Psoas muscle (tissue), 8 donors: ENCODE data around the gene ZNF613. TPM values are rescaled to one million over a fixed set of nuclear protein-coding genes. Genes with fewer than 3 reads are reported as not detected.
A peak's percentile ranks its signal among the peaks of the same experiment; 100 is the strongest.

Experiments used
- ATAC-seq, 4 donors: fragments of 200-7000 bp; cut with Tn5 transposase; one replicate each; pipeline ENCODE4 v1.9.1; 2020; ENCODE audit warnings: moderate library complexity in 3 of 4, mild to moderate bottlenecking in 2 of 4
- DNase-seq, 2 donors: peaks; one replicate each; pipeline ENCODE4 v3.0.0-alpha.2; 2020
- H3K27ac ChIP-seq: fragments of 200-600 bp; one replicate; pipeline ENCODE4 v1.8.0; 2022
- H3K27me3 ChIP-seq, 3 donors: fragments of 200-600 bp in 1 of 3; one replicate each; pipeline versions ENCODE4 v1.6.1 to v1.8.0; 2013 to 2022; ENCODE audit warnings: low read length in 2 of 3, mild to moderate bottlenecking in 2 of 3, moderate library complexity in 1 of 3; ENCODE audit not compliant: insufficient read depth in 3 of 3
- H3K36me3 ChIP-seq, 2 donors: fragments of 200-600 bp in 1 of 2; one replicate each; pipeline versions ENCODE4 v1.6.1 to v1.8.0; 2013 to 2022; ENCODE audit warnings: low read depth in 1 of 2, mild to moderate bottlenecking in 1 of 2, moderate library complexity in 1 of 2; ENCODE audit not compliant: insufficient read depth in 1 of 2
- H3K4me1 ChIP-seq: fragments of 200-600 bp; one replicate; pipeline ENCODE4 v1.8.0; 2022
- H3K4me3 ChIP-seq: fragments of 200-600 bp; one replicate; pipeline ENCODE4 v1.8.0; 2022; ENCODE audit warnings: mild to moderate bottlenecking
- H3K9me3 ChIP-seq: fragments of 200-600 bp; one replicate; pipeline ENCODE4 v1.8.0; 2022
- WGBS, 3 donors: extraction: QIAGEN DNeasy Blood & Tissue Kit; methylation state at CpG; one replicate each; pipeline versions ENCODE4 v1.1.6 to v1.1.7; 2013; 5-methylcytosine and 5-hydroxymethylcytosine counted together
- intact Hi-C, 2 donors: fragments of 100-400 bp; cut with DNase I; formaldehyde crosslinking; loops; one replicate each; pipeline versions ENCODE4 v1.11.0 to v1.14.2; 2022
- polyA plus RNA-seq, 3 donors: library from polyadenylated mRNA; stranded (reverse); fragments of 200-250 nt; gene quantifications; one replicate each; pipeline ENCODE4 v1.2.3, GENCODE V29; 2013
- total RNA-seq, 4 donors: library from RNA; stranded (reverse); fragmentation: NEBNext Ultra II Directional in 2 of 4; extraction: Animal tissue kit (Norgen Biotek cat#: 25700) in 2 of 4; gene quantifications; one replicate each; pipeline versions ENCODE4 v1.2.1 to v1.2.4, GENCODE V29; 2021 to 2023
- TF ChIP-seq, protein P1 (sequence below): fragments of 200-600 bp; IDR thresholded peaks from one replicate; pipeline ENCODE4 v1.8.0; 2022; ENCODE audit warnings: antibody characterized with exemption
- donor health status: healthy with polysubstance abuse.
- donor health status: DM: no; HTN: no; CAD: no; lungs with moderate emphysema.
- donor health status: Bipolar disorder and iron deficiency.
- donor health status: healthy.
- donor health status: DM: yes; HTN: yes; CAD: no.
- donor health status: DM: no; HTN: no; CAD: no.
- donor health status: DM: no; HTN: no; CAD: no.
- donor health status: DM: yes; HTN: yes; CAD: no.

The ZNF613 gene
- total and polyA plus RNA-seq, 7 donors, result 1.7 to 4.5 (median 2.3) TPM

DNA sequence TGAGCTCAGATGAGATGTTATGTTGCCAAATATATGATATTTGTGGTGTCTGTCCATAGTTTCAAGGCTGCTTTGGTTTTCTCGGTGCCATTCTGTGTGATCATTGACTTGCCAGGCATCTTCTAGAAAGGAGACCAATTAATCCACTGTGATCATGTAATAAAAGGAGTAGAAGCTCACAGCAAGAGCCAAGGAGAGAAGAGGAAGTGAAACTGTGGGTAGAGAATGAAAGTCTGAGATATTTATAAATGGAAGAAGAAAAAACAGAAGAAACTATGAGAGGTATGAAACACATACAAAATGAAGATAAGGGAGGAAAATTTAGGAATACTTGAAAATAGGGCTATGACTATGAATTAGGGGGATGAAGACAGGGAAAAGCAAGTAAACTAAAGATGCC is 11.1 kb upstream of the ZNF613 start:
- Histone ChIP-seq H3K4me1 (no peaks in the 10 kb centered on the region), H3K36me3 (no peaks in the 10 kb centered on the region), H3K27me3 (no peaks in the 10 kb centered on the region), H3K9me3 (peaks cover 82% of the 10 kb centered on the region), H3K4me3 (no peak overlapping the region), H3K27ac (no peak overlapping the region)
- TF ChIP-seq, protein P1, sequence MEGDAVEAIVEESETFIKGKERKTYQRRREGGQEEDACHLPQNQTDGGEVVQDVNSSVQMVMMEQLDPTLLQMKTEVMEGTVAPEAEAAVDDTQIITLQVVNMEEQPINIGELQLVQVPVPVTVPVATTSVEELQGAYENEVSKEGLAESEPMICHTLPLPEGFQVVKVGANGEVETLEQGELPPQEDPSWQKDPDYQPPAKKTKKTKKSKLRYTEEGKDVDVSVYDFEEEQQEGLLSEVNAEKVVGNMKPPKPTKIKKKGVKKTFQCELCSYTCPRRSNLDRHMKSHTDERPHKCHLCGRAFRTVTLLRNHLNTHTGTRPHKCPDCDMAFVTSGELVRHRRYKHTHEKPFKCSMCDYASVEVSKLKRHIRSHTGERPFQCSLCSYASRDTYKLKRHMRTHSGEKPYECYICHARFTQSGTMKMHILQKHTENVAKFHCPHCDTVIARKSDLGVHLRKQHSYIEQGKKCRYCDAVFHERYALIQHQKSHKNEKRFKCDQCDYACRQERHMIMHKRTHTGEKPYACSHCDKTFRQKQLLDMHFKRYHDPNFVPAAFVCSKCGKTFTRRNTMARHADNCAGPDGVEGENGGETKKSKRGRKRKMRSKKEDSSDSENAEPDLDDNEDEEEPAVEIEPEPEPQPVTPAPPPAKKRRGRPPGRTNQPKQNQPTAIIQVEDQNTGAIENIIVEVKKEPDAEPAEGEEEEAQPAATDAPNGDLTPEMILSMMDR, result no peak
- DNase-seq (no peak), ATAC-seq (no peak)
- 82 to 97% (median 92%) methylated on average over 1 of the region's 1 CpG for WGBS, 3 donors
- intact Hi-C loops, result no loop called here

DNA sequence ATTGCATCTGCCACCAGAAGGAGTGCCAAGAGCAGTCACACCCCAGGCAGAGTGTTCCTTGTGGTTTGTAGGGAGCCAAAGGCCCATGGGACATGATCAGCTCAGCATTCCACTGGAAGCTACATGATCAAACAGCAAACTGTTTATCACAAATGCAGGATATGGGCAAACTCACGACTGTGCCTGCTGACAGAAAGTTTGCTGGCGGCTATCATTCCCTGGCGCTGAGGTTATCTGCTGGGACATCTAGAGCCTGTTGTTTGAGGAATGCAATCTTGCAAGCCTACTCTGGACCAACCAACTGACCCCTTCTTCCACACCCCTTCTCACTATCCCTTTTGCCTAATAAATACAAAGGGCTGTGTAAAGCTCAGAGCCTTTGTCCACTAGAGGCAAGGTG is 7.7 kb upstream of the ZNF613 start:
- intact Hi-C loops, result no loop called here
- 87 to 89% (median 87%) methylated on average over 3 of the region's 3 CpGs for WGBS, 3 donors
- no peaks in the 10 kb centered on the region for H3K36me3 ChIP-seq
- H3K4me1 ChIP-seq, result no peaks in the 10 kb centered on the region
- ATAC-seq (no peak), DNase-seq (no peak)
- peaks cover 84% of the 10 kb centered on the region for H3K9me3 ChIP-seq
- TF ChIP-seq, protein P1, result no peak
- no peak overlapping the region for H3K27ac ChIP-seq
- H3K27me3 ChIP-seq, result no peaks in the 10 kb centered on the region
- no peak overlapping the region for H3K4me3 ChIP-seq

DNA sequence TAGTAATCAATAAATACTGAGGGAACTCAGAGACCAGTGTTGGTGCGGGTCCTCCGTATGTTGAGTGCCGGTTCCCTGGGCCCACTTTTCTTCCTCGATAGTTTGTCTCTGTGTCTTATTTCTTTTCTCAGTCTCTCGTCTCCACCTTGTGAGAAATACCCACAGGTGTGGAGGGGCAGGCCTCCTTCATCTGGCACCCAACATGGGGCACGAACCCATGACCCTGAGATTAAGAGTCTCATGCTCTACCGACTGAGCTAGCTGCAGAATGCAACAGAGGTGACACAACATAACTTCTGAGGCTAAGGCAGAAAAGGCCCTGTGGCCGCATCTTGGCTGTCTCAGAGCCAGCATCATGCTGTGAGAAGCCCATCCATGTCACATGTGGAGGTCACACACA is 5.3 kb upstream of the ZNF613 start:
- DNase-seq (no peak), ATAC-seq (no peak)
- TF ChIP-seq, protein P1, result no peak
- no peaks in the 10 kb centered on the region for H3K27me3 ChIP-seq
- no peaks in the 10 kb centered on the region for H3K4me1 ChIP-seq
- intact Hi-C loops, result no loop called here
- H3K9me3 ChIP-seq, result peaks cover 72% of the 10 kb centered on the region
- WGBS, 3 donors, result 89 to 93% (median 89%) methylated on average over 8 of the region's 8 CpGs
- H3K27ac ChIP-seq, result no peak overlapping the region
- H3K4me3 ChIP-seq, result no peak overlapping the region
- no peaks in the 10 kb centered on the region for H3K36me3 ChIP-seq

DNA sequence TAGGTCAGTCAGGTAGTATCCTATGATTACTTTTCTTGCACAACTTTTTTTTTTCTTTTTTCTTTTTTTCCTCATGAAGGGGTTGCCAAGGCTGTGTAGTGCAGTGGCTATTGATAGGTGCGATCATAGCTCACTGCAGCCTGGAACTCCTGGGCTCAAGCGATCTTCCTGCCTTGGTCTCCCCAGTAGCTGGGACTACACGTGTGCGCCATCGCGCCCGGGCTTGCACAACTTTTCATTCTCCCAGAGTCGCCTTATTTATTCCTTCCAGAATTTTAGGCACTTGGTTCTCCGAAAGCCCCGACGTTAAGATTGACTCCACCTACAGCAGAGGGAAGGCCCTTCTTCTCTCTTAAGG is 867 bp upstream of the ZNF613 start:
- ATAC-seq (peak in 3 of 4 donors; percentile 3 to 9 (median 8)), DNase-seq (peak in 1 of 2 donors; percentile 48)
- intact Hi-C loops, result loop anchor here in 1 of 2 donors (2.0 kb wide), 1 partner anchor 22 kb away; the partner anchor contains the start of gene ZNF649
- H3K27ac ChIP-seq, result peak overlapping the region; percentile 88
- TF ChIP-seq, protein P1, result no peak
- no peaks in the 10 kb centered on the region for H3K27me3 ChIP-seq
- peak overlapping the region; percentile 82 for H3K4me3 ChIP-seq
- H3K36me3 ChIP-seq, result peaks cover 0 to 19% of the 10 kb centered on the region in 2 donors
- H3K4me1 ChIP-seq, result no peaks in the 10 kb centered on the region
- 10 to 18% (median 16%) methylated on average over 11 of the region's 11 CpGs for WGBS, 3 donors
- peaks cover 53% of the 10 kb centered on the region for H3K9me3 ChIP-seq

DNA sequence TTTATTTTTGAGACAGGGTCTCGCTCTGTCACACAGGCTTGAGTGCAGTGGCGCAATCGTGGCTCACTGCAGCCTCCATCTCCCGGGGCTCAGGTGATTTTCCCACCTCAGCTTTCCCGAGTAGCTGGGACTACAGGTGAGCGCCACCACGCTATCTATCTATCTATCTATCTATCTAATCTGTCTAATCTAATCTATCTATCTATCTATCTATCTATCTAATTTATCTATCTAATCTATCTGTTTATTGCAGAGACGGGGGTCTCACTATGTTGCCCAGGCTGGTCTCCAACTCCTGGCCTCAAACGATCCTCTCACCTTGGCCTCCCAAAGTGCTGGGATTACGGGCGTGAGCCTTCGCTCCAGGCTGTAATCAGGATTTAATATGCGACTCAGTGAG is 587 bp downstream of the ZNF613 start:
- intact Hi-C loops, result loop anchor here in 1 of 2 donors (2.0 kb wide), 1 partner anchor 23 kb away; the partner anchor contains the start of gene ZNF649

More for the DNA sequence above, 587 bp downstream of the ZNF613 start:
- TF ChIP-seq, protein P1, result no peak
- no peaks in the 10 kb centered on the region for H3K27me3 ChIP-seq
- ATAC-seq, result no peak
- H3K9me3 ChIP-seq, result peaks cover 52% of the 10 kb centered on the region
- H3K27ac ChIP-seq, result no peak overlapping the region
- WGBS, 3 donors, result 32 to 37% (median 32%) methylated on average over 13 of the region's 13 CpGs
- peak overlapping the region; percentile 82 for H3K4me3 ChIP-seq
- DNase-seq, result no peak
- H3K36me3 ChIP-seq, result peaks cover 0 to 25% of the 10 kb centered on the region in 2 donors
- no peaks in the 10 kb centered on the region for H3K4me1 ChIP-seq
